ENCODE data around the gene NACA2.

NACA2 gene

DNA sequence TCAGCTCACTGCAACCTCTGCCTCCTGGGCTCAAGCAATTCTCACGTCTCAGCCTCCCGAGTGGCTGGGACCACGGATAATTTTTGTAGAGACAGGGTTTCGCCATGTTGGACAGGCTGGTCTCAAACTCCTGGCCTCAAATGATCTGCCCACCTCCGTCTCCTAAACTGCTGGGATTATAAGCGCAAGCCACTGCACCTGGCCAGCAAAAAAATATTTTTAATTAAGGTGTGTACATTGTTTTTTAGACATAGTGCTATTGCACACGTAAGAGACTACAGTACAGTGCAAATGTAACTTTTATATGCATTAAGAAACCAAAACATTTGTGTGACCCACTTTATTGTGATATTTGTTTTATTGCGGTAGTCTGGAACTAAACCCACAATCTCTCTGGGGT lies 49.0 kb downstream of the NACA2 start:
- DNase-seq, result no peak

- no peak for DNase-seq
These were observed 50.1 kb downstream of the NACA2 start for GRCh38 chr17:61540874-61541273.
